Thymus (tissue), 14 donors: Measurements from ENCODE around the gene MAST3. TPM values are rescaled to one million over a fixed set of nuclear protein-coding genes. Genes with fewer than 3 reads are reported as not detected.

Experiments
- DNase-seq, 9 donors: peaks; one replicate each; pipeline ENCODE4 v3.0.0-alpha.2; 2013; ENCODE audit warnings: low spot score in 9 of 9, low read depth in 6 of 9, missing footprints in 1 of 9
- H3K27ac ChIP-seq, 2 donors: one replicate each; pipeline ENCODE4 v1.5.1; 2013; ENCODE audit warnings: control low read depth in 1 of 2, low read depth in 1 of 2, low read length in 1 of 2, mild to moderate bottlenecking in 1 of 2, moderate library complexity in 1 of 2
- H3K27me3 ChIP-seq, 2 donors: one replicate each; pipeline ENCODE4 v1.5.1; 2013; ENCODE audit warnings: low read length in 1 of 2; ENCODE audit not compliant: control insufficient read depth in 2 of 2, insufficient read depth in 1 of 2
- H3K36me3 ChIP-seq, 2 donors: one replicate each; pipeline ENCODE4 v1.5.1; 2013; ENCODE audit warnings: low read length in 1 of 2, mild to moderate bottlenecking in 1 of 2, moderate library complexity in 1 of 2; ENCODE audit not compliant: control insufficient read depth in 2 of 2, insufficient read depth in 2 of 2
- H3K4me1 ChIP-seq, 2 donors: one replicate each; pipeline ENCODE4 v1.5.1; 2013; ENCODE audit warnings: low read length in 2 of 2; ENCODE audit not compliant: control insufficient read depth in 2 of 2, insufficient read depth in 2 of 2
- H3K4me3 ChIP-seq, 2 donors: one replicate each; pipeline ENCODE4 v1.5.1; 2013; ENCODE audit warnings: low read length in 2 of 2, control low read depth in 1 of 2, mild to moderate bottlenecking in 1 of 2
- H3K9me3 ChIP-seq, 2 donors: one replicate each; pipeline ENCODE4 v1.5.1; 2013; ENCODE audit warnings: low read length in 1 of 2, mild to moderate bottlenecking in 1 of 2; ENCODE audit not compliant: control insufficient read depth in 2 of 2, insufficient read depth in 1 of 2
- WGBS: extraction: QIAGEN DNeasy Blood & Tissue Kit; methylation state at CpG from one replicate; pipeline ENCODE4 v1.1.7; 2013; 5-methylcytosine and 5-hydroxymethylcytosine counted together
- long read RNA-seq, 10 donors: transcript quantifications; one replicate each; lab custom pipeline, GENCODE V29; 2026
- polyA plus RNA-seq: library from polyadenylated mRNA; stranded (reverse); fragments of 200-250 nt; gene quantifications from one replicate; pipeline ENCODE4 v1.2.3, GENCODE V29; 2013
- total RNA-seq: library from RNA; stranded (reverse); fragments of 120-200 nt; gene quantifications from one replicate; pipeline ENCODE4 v1.2.4, GENCODE V29; 2013
- donor health status: healthy.

Gene MAST3
- total RNA-seq (2.0 TPM), polyA plus RNA-seq (8.9 TPM)
- long read RNA-seq, donor 1, result 0 reads
- long read RNA-seq, donor 2, result 0 reads
- long read RNA-seq, donor 3, result 0 reads
- long read RNA-seq, donor 4, result 0 reads
- long read RNA-seq, donor 5, partial matches to known transcripts, result 5 of 5 reads
- long read RNA-seq, donor 5, other reads (novel, unspliced or antisense), result 0 of 5 reads
- long read RNA-seq, donor 6, result 0 reads
- long read RNA-seq, donor 7, result 0 reads
- long read RNA-seq, donor 8, result 0 reads
- long read RNA-seq, donor 9, result 0 reads
- long read RNA-seq, donor 10, result 0 reads

- 26% methylated on average over 54 of the region's 54 CpGs for WGBS
- DNase-seq, result peak in 7 of 9 donors; percentile 68 to 91 (median 82)
- peaks cover 0 to 4% of the 10 kb centered on the region in 2 donors for H3K9me3 ChIP-seq
- H3K36me3 ChIP-seq, result no peaks in the 10 kb centered on the region
- H3K4me1 ChIP-seq, result peaks cover 17 to 33% of the 10 kb centered on the region in 2 donors
- H3K27me3 ChIP-seq, result peaks cover 15 to 21% of the 10 kb centered on the region in 2 donors
- peak within 1 kb of the TSS in 1 of 2 donors; percentile 30 for H3K27ac ChIP-seq
- H3K4me3 ChIP-seq, result peak within 1 kb of the TSS; percentile 39 to 65
These were observed at the start of gene MAST3 for GRCh38 chr19:18097217-18097992. Gene MAST3 (plus strand): TSS chr19:18097778. CDS start chr19:18097793, 15 bp downstream.

GRCh38 chr19:18049385-18049784 is 48.2 kb upstream of the MAST3 start:
- 92% methylated on average over 10 of the region's 10 CpGs for WGBS
- Histone ChIP-seq H3K27me3 (peaks cover 0 to 7% of the 10 kb centered on the region in 2 donors), H3K4me3 (no peak overlapping the region), H3K36me3 (no peaks in the 10 kb centered on the region), H3K27ac (peak overlapping the region in 1 of 2 donors; percentile 42), H3K9me3 (no peaks in the 10 kb centered on the region), H3K4me1 (peaks cover 9 to 32% of the 10 kb centered on the region in 2 donors)
- no peak for DNase-seq

- WGBS, result 74% methylated on average over 31 of the region's 31 CpGs
- H3K27ac ChIP-seq, result no peak overlapping the region
- H3K36me3 ChIP-seq, result no peaks in the 10 kb centered on the region
- peaks cover 0 to 7% of the 10 kb centered on the region in 2 donors for H3K27me3 ChIP-seq
- no peak for DNase-seq
- no peaks in the 10 kb centered on the region for H3K9me3 ChIP-seq
- H3K4me3 ChIP-seq, result no peak overlapping the region
- peaks cover 0 to 8% of the 10 kb centered on the region in 2 donors for H3K4me1 ChIP-seq
These were observed 45.7 kb upstream of the MAST3 start for GRCh38 chr19:18051887-18052286.

- Histone ChIP-seq H3K9me3 (peaks cover 0 to 6% of the 10 kb centered on the region in 2 donors), H3K27me3 (peaks cover 0 to 7% of the 10 kb centered on the region in 2 donors), H3K4me3 (no peak overlapping the region), H3K4me1 (peaks cover 4 to 21% of the 10 kb centered on the region in 2 donors), H3K27ac (no peak overlapping the region), H3K36me3 (no peaks in the 10 kb centered on the region)
- DNase-seq, result no peak
- WGBS, result 88% methylated on average over 9 of the region's 9 CpGs
These were observed 43.9 kb upstream of the MAST3 start for GRCh38 chr19:18053576-18054219.

- H3K27me3 ChIP-seq, result peaks cover 0 to 7% of the 10 kb centered on the region in 2 donors
- 97% methylated on average over 5 of the region's 5 CpGs for WGBS
- H3K9me3 ChIP-seq, result peaks cover 0 to 6% of the 10 kb centered on the region in 2 donors
- DNase-seq, result no peak
- H3K4me3 ChIP-seq, result no peak overlapping the region
- no peak overlapping the region for H3K27ac ChIP-seq
- H3K36me3 ChIP-seq, result no peaks in the 10 kb centered on the region
- H3K4me1 ChIP-seq, result peaks cover 4 to 19% of the 10 kb centered on the region in 2 donors
These were observed 41.6 kb upstream of the MAST3 start for GRCh38 chr19:18055967-18056366.

GRCh38 chr19:18057557-18057956 is 40.0 kb upstream of the MAST3 start:
- H3K27me3 ChIP-seq, result no peaks in the 10 kb centered on the region
- peak overlapping the region; percentile 19 to 92 for H3K27ac ChIP-seq
- peaks cover 0 to 6% of the 10 kb centered on the region in 2 donors for H3K9me3 ChIP-seq
- WGBS, result 94% methylated on average over 6 of the region's 6 CpGs
- H3K36me3 ChIP-seq, result no peaks in the 10 kb centered on the region
- no peak for DNase-seq
- H3K4me3 ChIP-seq, result no peak overlapping the region
- peaks cover 4 to 14% of the 10 kb centered on the region in 2 donors for H3K4me1 ChIP-seq

- peaks cover 0 to 6% of the 10 kb centered on the region in 2 donors for H3K9me3 ChIP-seq
- peaks cover 4 to 14% of the 10 kb centered on the region in 2 donors for H3K4me1 ChIP-seq
- H3K36me3 ChIP-seq, result no peaks in the 10 kb centered on the region
- 7% methylated on average over 34 of the region's 34 CpGs for WGBS
- H3K4me3 ChIP-seq, result peak overlapping the region; percentile 1 to 26
- DNase-seq, result peak; percentile 62 to 92 (median 79)
- H3K27ac ChIP-seq, result peak overlapping the region; percentile 21 to 92
- no peaks in the 10 kb centered on the region for H3K27me3 ChIP-seq
These were observed 39.2 kb upstream of the MAST3 start for GRCh38 chr19:18058208-18059009.

- Histone ChIP-seq H3K27ac (no peak overlapping the region), H3K27me3 (no peaks in the 10 kb centered on the region), H3K4me3 (no peak overlapping the region), H3K36me3 (no peaks in the 10 kb centered on the region), H3K9me3 (peaks cover 0 to 6% of the 10 kb centered on the region in 2 donors), H3K4me1 (peaks cover 4 to 14% of the 10 kb centered on the region in 2 donors)
- no peak for DNase-seq
- 91% methylated on average over 8 of the region's 8 CpGs for WGBS
These were observed 38.3 kb upstream of the MAST3 start for GRCh38 chr19:18059297-18059696.
